SU-DHL-6 (cell line): ENCODE data around the gene PDCD4.

Source experiments
- H2AFZ ChIP-seq: fragments of 200-600 bp; sonication (generic); 2 replicates; pipeline ENCODE4 v1.6.1; 2014; ENCODE audit warnings: low read depth, mild to moderate bottlenecking, moderate library complexity, mixed read lengths, antibody characterized with exemption, low read length; ENCODE audit not compliant: severe bottlenecking
- H3F3A ChIP-seq: fragments of 200-600 bp; shearing (Covaris generic); 2 replicates; pipeline ENCODE4 v1.6.0; 2016; ENCODE audit warnings: antibody characterized with exemption, mild to moderate bottlenecking; ENCODE audit not compliant: insufficient read depth
- H3K27ac ChIP-seq: fragments of 200-600 bp; sonication (generic); 2 replicates; pipeline ENCODE4 v1.5.1; 2016; ENCODE audit warnings: low read depth, mild to moderate bottlenecking, low read length, moderate library complexity, mixed read lengths
- H3K27me3 ChIP-seq: fragments of 200-600 bp; sonication (generic), shearing (Covaris generic); 2 replicates; pipeline ENCODE4 v1.6.0; 2014; ENCODE audit warnings: mild to moderate bottlenecking, low read length
- H3K36me3 ChIP-seq: fragments of 200-600 bp; sonication (generic); 2 replicates; pipeline ENCODE4 v1.6.1; 2014; ENCODE audit warnings: mild to moderate bottlenecking, low read length, mixed read lengths
- H3K4me2 ChIP-seq: fragments of 300-600, 200-600 bp; shearing (Covaris generic), sonication (generic); 2 replicates; pipeline ENCODE4 v1.6.0; 2014; ENCODE audit warnings: low read length, low read depth, mild to moderate bottlenecking; ENCODE audit not compliant: poor library complexity, severe bottlenecking
- H3K4me3 ChIP-seq: fragments of 200-600 bp; sonication (generic); 2 replicates; pipeline ENCODE4 v1.5.1; 2014; ENCODE audit warnings: antibody characterized with exemption, low read length, mild to moderate bottlenecking, mixed read lengths; ENCODE audit not compliant: insufficient read depth, poor library complexity, severe bottlenecking
- H3K79me2 ChIP-seq: fragments of 200-600 bp; sonication (generic); 2 replicates; pipeline ENCODE4 v1.6.1; 2014; ENCODE audit warnings: mild to moderate bottlenecking, low read length, moderate library complexity; ENCODE audit not compliant: insufficient read depth
- H3K9ac ChIP-seq: fragments of 200-600 bp; sonication (generic); 2 replicates; pipeline ENCODE4 v1.7.0; 2014; ENCODE audit warnings: mild to moderate bottlenecking, low read length
- H3K9me2 ChIP-seq: fragments of 200-600 bp; sonication (generic); replicated peaks from 2 replicates; pipeline ENCODE4 v1.6.1; 2014; ENCODE audit warnings: low read length; ENCODE audit not compliant: insufficient read depth
- H3K9me3 ChIP-seq: fragments of 200-600 bp; sonication (generic); 2 replicates; pipeline ENCODE4 v1.6.1; 2014; ENCODE audit warnings: low read length, mixed read lengths; ENCODE audit not compliant: insufficient read depth
- H4K20me1 ChIP-seq: fragments of 200-600 bp; sonication (generic); 2 replicates; pipeline ENCODE4 v1.6.1; 2014; ENCODE audit warnings: low read depth, mild to moderate bottlenecking, antibody characterized with exemption, low read length, moderate library complexity, mixed read lengths
- CTCF ChIP-seq: fragments of 200-600 bp; sonication (generic); IDR thresholded peaks from one replicate; pipeline ENCODE4 v1.5.1; 2017; ENCODE audit warnings: antibody characterized with exemption, mild to moderate bottlenecking, low read length, moderate library complexity; ENCODE audit not compliant: insufficient read depth, poor library complexity, severe bottlenecking
- EZH2phosphoT487 ChIP-seq: fragments of 200-600 bp; sonication (generic), shearing (Covaris generic); conservative IDR thresholded peaks from 2 replicates; pipeline ENCODE4 v1.6.1; 2018; ENCODE audit warnings: mild to moderate bottlenecking, antibody characterized with exemption, low read length, moderate library complexity, mixed read lengths

PDCD4 gene

GRCh38 chr10:110872145-110872983 lies 636 bp downstream of the PDCD4 start:
- H3K9ac ChIP-seq, result peak overlapping the region; percentile 76

GRCh38 chr10:110872984-110873923 lies 1.5 kb downstream of the PDCD4 start:
- no peaks in the 10 kb centered on the region for H4K20me1 ChIP-seq
- peaks cover 43% of the 10 kb centered on the region for H3F3A ChIP-seq
- peak overlapping the region; percentile 76 for H3K9ac ChIP-seq
- H3K79me2 ChIP-seq, result peaks cover 47% of the 10 kb centered on the region
- H3K27ac ChIP-seq, result peak overlapping the region; percentile 89
- no peaks in the 10 kb centered on the region for H3K9me2 ChIP-seq
- no peaks in the 10 kb centered on the region for H3K9me3 ChIP-seq
- peak overlapping the region; percentile 78 for H3K4me3 ChIP-seq
- TF ChIP-seq CTCF (no peak), EZH2phosphoT487 (no peak)
- H3K27me3 ChIP-seq, result no peaks in the 10 kb centered on the region
- H3K36me3 ChIP-seq, result peaks cover 22% of the 10 kb centered on the region
- peak overlapping the region; percentile 74 for H2AFZ ChIP-seq
- peak overlapping the region; percentile 99 for H3K4me2 ChIP-seq

More at GRCh38 chr10:110872145-110872983, 636 bp downstream of the PDCD4 start:
- peak overlapping the region; percentile 74 for H2AFZ ChIP-seq
- no peaks in the 10 kb centered on the region for H3K9me3 ChIP-seq
- peaks cover 51% of the 10 kb centered on the region for H3F3A ChIP-seq
- peak overlapping the region; percentile 99 for H3K4me2 ChIP-seq
- no peaks in the 10 kb centered on the region for H3K27me3 ChIP-seq
- H3K9me2 ChIP-seq, result no peaks in the 10 kb centered on the region
- TF ChIP-seq EZH2phosphoT487 (no peak), CTCF (no peak)
- H3K27ac ChIP-seq, result peak overlapping the region; percentile 89
- H3K36me3 ChIP-seq, result peaks cover 15% of the 10 kb centered on the region
- H4K20me1 ChIP-seq, result no peaks in the 10 kb centered on the region
- peak overlapping the region; percentile 78 for H3K4me3 ChIP-seq
- peaks cover 47% of the 10 kb centered on the region for H3K79me2 ChIP-seq

GRCh38 chr10:110873951-110874350 lies 2.2 kb downstream of the PDCD4 start:
- Histone ChIP-seq H3K27ac (peak overlapping the region; percentile 89), H3K9ac (peak overlapping the region; percentile 76)

More at GRCh38 chr10:110873951-110874350, 2.2 kb downstream of the PDCD4 start:
- Histone ChIP-seq H3K4me2 (peak overlapping the region; percentile 99), H3K27me3 (no peaks in the 10 kb centered on the region), H3F3A (peaks cover 36% of the 10 kb centered on the region), H3K79me2 (peaks cover 47% of the 10 kb centered on the region), H3K9me2 (no peaks in the 10 kb centered on the region), H2AFZ (no peak overlapping the region), H4K20me1 (no peaks in the 10 kb centered on the region), H3K9me3 (no peaks in the 10 kb centered on the region), H3K36me3 (peaks cover 22% of the 10 kb centered on the region), H3K4me3 (peak overlapping the region; percentile 78)
- TF ChIP-seq CTCF, result no peak
- no peak for TF ChIP-seq EZH2phosphoT487
